DND-41 (cell line): Measurements from ENCODE around the gene ROMO1.
"Not testable (repeated sequence)": the region's sequence is repeated elsewhere in the genome, so short reads cannot be mapped to it uniquely, and the experiment has no call there.

Experiments used
- ATAC-seq: fragments of 200-7000 bp; cut with Tn5 transposase; 3 replicates; pipeline ENCODE4 v1.9.1; 2021; ENCODE audit warnings: low read depth; ENCODE audit not compliant: insufficient read depth
- DNase-seq: peaks from one replicate; pipeline ENCODE4 v3.0.0-alpha.2; 2020
- H2AFZ ChIP-seq: 2 replicates; pipeline ENCODE4 v1.6.0; 2012; ENCODE audit warnings: low read depth, low read length
- H3K27ac ChIP-seq: 2 replicates; pipeline ENCODE4 v1.5.1; 2012; ENCODE audit warnings: low read length, inconsistent platforms
- H3K27me3 ChIP-seq: fragments of 200-600 bp; sonication (generic); 2 replicates; pipeline ENCODE4 v1.6.0; 2012; ENCODE audit warnings: low read length, mild to moderate bottlenecking, inconsistent platforms; ENCODE audit not compliant: insufficient read depth, poor library complexity
- H3K36me3 ChIP-seq: 2 replicates; pipeline ENCODE4 v1.5.1; 2012; ENCODE audit warnings: low read length, inconsistent platforms; ENCODE audit not compliant: insufficient read depth
- H3K4me1 ChIP-seq: 2 replicates; pipeline ENCODE4 v1.5.1; 2012; ENCODE audit warnings: mild to moderate bottlenecking, low read length; ENCODE audit not compliant: insufficient read depth
- H3K4me2 ChIP-seq: 2 replicates; pipeline ENCODE4 v1.6.0; 2012; ENCODE audit warnings: mild to moderate bottlenecking, moderate library complexity, low read length, inconsistent platforms; ENCODE audit not compliant: insufficient read depth
- H3K4me3 ChIP-seq, 2 experiments: fragments of 200-600 bp in 1 of 2; shearing (Covaris generic) in 1 of 2; 2 replicates each; pipeline ENCODE4 v1.5.1; 2012 to 2016; ENCODE audit warnings: inconsistent platforms in 2 of 2, low read length in 2 of 2, mild to moderate bottlenecking in 2 of 2, low read depth in 1 of 2, moderate library complexity in 1 of 2
- H3K79me2 ChIP-seq: 2 replicates; pipeline ENCODE4 v1.6.0; 2012; ENCODE audit warnings: low read length, inconsistent platforms; ENCODE audit not compliant: insufficient read depth
- H3K9ac ChIP-seq: 2 replicates; pipeline ENCODE4 v1.6.0; 2012; ENCODE audit warnings: low read depth, mild to moderate bottlenecking, inconsistent platforms, low read length, moderate library complexity
- H3K9me3 ChIP-seq: 2 replicates; pipeline ENCODE4 v1.5.1; 2012; ENCODE audit warnings: low read length, moderate library complexity, mild to moderate bottlenecking, inconsistent platforms; ENCODE audit not compliant: insufficient read depth, severe bottlenecking
- H4K20me1 ChIP-seq: 2 replicates; pipeline ENCODE4 v1.6.0; 2012; ENCODE audit warnings: low read length; ENCODE audit not compliant: insufficient read depth
- EZH2 ChIP-seq: IDR thresholded peaks from 3 replicates; pipeline ENCODE4 v1.6.1; 2012; ENCODE audit warnings: borderline replicate concordance, low read depth, mild to moderate bottlenecking, moderate library complexity, low read length, inconsistent platforms; ENCODE audit not compliant: severe bottlenecking
- TF ChIP-seq, protein P1 (sequence below): IDR thresholded peaks from 2 replicates; pipeline ENCODE4 v1.5.1; 2012; ENCODE audit warnings: borderline replicate concordance, low read length, moderate library complexity, mild to moderate bottlenecking; ENCODE audit not compliant: poor library complexity, severe bottlenecking; ENCODE audit errors: extremely low read depth

The ROMO1 gene

DNA sequence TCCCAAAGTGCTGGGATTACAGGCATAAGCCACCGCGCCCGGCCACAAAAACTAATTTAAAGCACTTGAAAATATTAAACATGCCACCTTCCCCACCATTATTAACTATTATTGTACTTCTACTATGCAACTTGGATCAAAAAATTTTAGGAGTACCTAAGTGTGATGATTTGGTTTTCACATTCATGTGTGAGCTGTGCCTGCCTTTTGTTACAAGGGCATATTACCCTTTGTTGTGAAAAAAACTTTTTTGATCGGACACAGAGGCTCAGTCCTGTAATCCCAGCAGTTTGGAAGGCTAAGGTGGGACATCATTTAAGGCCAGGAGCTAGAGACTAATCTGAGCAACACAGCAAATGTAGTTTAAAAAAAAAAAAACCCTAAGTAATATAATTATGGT, 17.1 kb downstream of the ROMO1 start:
- peaks cover 8% of the 10 kb centered on the region for H3K4me1 ChIP-seq
- H3K9me3 ChIP-seq: no peaks in the 10 kb centered on the region
- peaks cover 99% of the 10 kb centered on the region for H3K79me2 ChIP-seq
- no peak overlapping the region for H3K27ac ChIP-seq
- H3K27me3 ChIP-seq: no peaks in the 10 kb centered on the region
- H2AFZ ChIP-seq: no peak overlapping the region
- H3K36me3 ChIP-seq: peaks cover 99% of the 10 kb centered on the region
- no peak overlapping the region for H3K4me2 ChIP-seq
- no peak for TF ChIP-seq EZH2
- TF ChIP-seq, protein P1, sequence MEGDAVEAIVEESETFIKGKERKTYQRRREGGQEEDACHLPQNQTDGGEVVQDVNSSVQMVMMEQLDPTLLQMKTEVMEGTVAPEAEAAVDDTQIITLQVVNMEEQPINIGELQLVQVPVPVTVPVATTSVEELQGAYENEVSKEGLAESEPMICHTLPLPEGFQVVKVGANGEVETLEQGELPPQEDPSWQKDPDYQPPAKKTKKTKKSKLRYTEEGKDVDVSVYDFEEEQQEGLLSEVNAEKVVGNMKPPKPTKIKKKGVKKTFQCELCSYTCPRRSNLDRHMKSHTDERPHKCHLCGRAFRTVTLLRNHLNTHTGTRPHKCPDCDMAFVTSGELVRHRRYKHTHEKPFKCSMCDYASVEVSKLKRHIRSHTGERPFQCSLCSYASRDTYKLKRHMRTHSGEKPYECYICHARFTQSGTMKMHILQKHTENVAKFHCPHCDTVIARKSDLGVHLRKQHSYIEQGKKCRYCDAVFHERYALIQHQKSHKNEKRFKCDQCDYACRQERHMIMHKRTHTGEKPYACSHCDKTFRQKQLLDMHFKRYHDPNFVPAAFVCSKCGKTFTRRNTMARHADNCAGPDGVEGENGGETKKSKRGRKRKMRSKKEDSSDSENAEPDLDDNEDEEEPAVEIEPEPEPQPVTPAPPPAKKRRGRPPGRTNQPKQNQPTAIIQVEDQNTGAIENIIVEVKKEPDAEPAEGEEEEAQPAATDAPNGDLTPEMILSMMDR: no peak
- ATAC-seq: no peak
- H4K20me1 ChIP-seq: peaks cover 90% of the 10 kb centered on the region
- no peak overlapping the region for H3K4me3 ChIP-seq
- no peak overlapping the region for H3K9ac ChIP-seq
- no peak for DNase-seq

DNA sequence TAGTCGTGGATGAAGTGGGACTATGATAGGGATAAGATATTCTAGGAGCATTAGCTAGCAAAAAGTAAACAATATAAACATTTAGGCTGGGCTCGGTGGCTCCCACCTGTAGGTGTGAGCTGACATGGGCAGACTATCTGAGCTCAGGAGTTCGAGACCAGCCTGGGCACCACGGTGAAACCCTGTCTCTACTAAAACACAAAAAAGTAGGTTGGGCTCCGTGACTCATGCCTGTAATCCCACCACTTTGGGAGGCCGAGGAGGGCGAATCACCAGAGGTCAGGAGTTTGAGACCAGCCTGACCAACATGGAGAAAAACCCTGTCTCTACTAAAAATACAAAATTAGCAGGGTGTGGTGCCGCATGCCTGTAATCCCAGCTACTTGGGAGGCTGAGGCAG, 19.1 kb downstream of the ROMO1 start:
- Histone ChIP-seq H3K79me2 (peaks cover 98% of the 10 kb centered on the region), H4K20me1 (peaks cover 92% of the 10 kb centered on the region), H3K4me1 (peaks cover 11% of the 10 kb centered on the region), H3K36me3 (peaks cover 99% of the 10 kb centered on the region)
- DNase-seq, H3K9me3 ChIP-seq, ATAC-seq, H3K4me3 ChIP-seq, H3K27ac ChIP-seq, H3K27me3 ChIP-seq, H2AFZ ChIP-seq, H3K9ac ChIP-seq, H3K4me2 ChIP-seq: not testable (repeated sequence)

DNA sequence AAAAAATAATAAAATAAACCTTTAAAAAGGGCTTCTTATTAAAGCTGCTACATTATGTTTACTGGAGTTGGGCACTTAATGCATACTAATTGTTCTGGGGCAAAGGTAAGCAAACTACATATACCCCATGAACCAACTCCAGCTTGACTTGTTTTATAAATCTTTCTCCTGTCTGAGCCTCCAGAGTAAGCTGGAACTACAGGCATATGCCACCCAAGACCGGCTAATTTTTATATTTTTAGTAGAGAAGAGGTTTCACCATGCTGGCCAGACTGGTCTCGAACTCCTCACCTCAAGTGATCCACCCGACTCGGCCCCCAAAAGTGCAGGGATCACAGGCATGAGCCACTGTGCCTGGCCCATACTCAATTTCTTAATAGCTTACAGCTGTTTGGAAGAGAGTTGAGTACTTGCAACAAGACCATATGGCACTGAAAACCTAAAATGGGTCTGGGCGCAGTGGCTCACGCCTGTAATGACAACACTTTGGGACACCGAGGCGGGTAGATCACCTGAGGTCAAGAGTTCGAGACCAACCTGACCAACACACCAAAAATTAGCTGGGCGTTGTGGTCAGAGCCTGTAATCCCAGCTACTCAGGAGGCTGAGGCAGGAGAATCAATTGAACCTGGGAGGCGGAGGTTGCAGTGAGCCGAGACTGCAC, 19.9 kb downstream of the ROMO1 start:
- no peaks in the 10 kb centered on the region for H3K9me3 ChIP-seq
- no peak for ATAC-seq
- no peak for TF ChIP-seq EZH2
- TF ChIP-seq, protein P1: no peak

DNA sequence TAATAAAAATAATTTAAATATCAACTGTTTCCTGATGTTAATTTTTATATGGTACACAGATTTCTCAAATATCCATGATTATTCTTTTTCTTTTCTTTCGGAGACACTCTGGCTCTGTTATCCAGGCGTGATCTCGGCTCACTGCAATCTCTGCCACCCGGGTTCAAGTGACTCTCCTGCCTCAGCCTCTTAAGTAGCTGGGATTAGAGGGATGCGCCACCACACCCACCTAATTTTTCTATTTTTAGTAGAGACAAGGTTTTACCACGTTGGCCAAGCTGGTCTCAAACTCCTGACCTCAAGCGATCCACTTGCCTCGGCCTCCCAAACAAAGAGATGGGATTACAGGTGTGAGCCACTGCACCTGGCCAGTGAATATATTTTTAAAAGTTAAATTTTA, 20.5 kb downstream of the ROMO1 start:
- Histone ChIP-seq H3K4me2 (no peak overlapping the region), H3K79me2 (peaks cover 98% of the 10 kb centered on the region), H3K27ac (no peak overlapping the region), H3K9ac (no peak overlapping the region), H3K4me3 (no peak overlapping the region), H2AFZ (no peak overlapping the region), H3K27me3 (no peaks in the 10 kb centered on the region), H4K20me1 (peaks cover 91% of the 10 kb centered on the region), H3K36me3 (peaks cover 99% of the 10 kb centered on the region), H3K4me1 (peaks cover 11% of the 10 kb centered on the region), H3K9me3 (no peaks in the 10 kb centered on the region)
- no peak for DNase-seq
- ATAC-seq: no peak
- TF ChIP-seq, protein P1: no peak
- no peak for TF ChIP-seq EZH2

More for the DNA sequence above, 19.9 kb downstream of the ROMO1 start:
- peaks cover 98% of the 10 kb centered on the region for H3K79me2 ChIP-seq
- H3K27ac ChIP-seq: no peak overlapping the region
- H3K4me3 ChIP-seq: no peak overlapping the region
- H3K4me1 ChIP-seq: peaks cover 11% of the 10 kb centered on the region
- no peak overlapping the region for H3K4me2 ChIP-seq
- H3K36me3 ChIP-seq: peaks cover 99% of the 10 kb centered on the region
- no peak overlapping the region for H2AFZ ChIP-seq
- peaks cover 91% of the 10 kb centered on the region for H4K20me1 ChIP-seq
- no peaks in the 10 kb centered on the region for H3K27me3 ChIP-seq
- no peak for DNase-seq
- no peak overlapping the region for H3K9ac ChIP-seq
